C4-2B (cell line): ENCODE results near the gene FAM227B.

Experiments used
- CTCF ChIP-seq: fragments of 450-650 bp; conservative IDR thresholded peaks from 2 replicates; pipeline ENCODE4 v1.5.1; 2017; ENCODE audit warnings: mild to moderate bottlenecking
- ZFX ChIP-seq: fragments of 450-650 bp; IDR thresholded peaks from 2 replicates; pipeline ENCODE4 v1.6.1; 2017

- no peak for TF ChIP-seq CTCF
- no peak for TF ChIP-seq ZFX
Measured at GRCh38 chr15:49279521-49280456, 340.8 kb downstream of the FAM227B start.
